ENCODE results near the gene HSDL2.
"Not testable (repeated sequence)": the region's sequence is repeated elsewhere in the genome, so short reads cannot be mapped to it uniquely, and the experiment has no call there.

The HSDL2 gene

GRCh38 chr9:112507001-112507680, 127.2 kb downstream of the HSDL2 start:
- no peak overlapping the region for H3K9ac ChIP-seq

DNA sequence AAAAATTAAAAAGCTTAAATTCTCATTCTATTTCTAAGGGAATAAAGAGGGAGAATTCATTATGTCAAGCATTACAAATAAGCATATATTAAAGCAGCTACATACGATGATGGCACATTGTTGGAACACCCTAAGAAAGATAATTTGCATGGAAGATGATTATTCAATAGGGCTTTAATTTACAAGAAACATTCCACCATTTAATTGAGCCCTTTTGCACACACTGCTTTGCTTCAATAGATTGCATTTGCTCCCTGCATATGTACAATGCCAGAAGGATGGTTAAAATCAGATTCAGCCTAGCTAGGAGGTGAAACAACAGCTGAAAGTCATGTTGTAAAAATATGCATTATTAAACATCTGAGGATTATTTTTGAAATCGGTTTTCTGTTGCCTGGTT, 128.5 kb downstream of the HSDL2 start:
- Histone ChIP-seq H3K9me3 (ENCODE audit: control insufficient read depth, low read length) (no peaks in the 10 kb centered on the region), H3K27ac (no peak overlapping the region), H3K79me2 (no peaks in the 10 kb centered on the region), H3K36me3 (ENCODE audit: control insufficient read depth, insufficient read depth, low read length) (no peaks in the 10 kb centered on the region), H3K4me2 (ENCODE audit: low read length) (no peak overlapping the region), H2AFZ (no peak overlapping the region), H3K4me3 (ENCODE audit: low read depth, low read length) (no peak overlapping the region), H3K9ac (no peak overlapping the region), H3K4me1 (no peaks in the 10 kb centered on the region), H3K27me3 (ENCODE audit: control insufficient read depth, insufficient read depth, low read length) (no peaks in the 10 kb centered on the region)
- TF ChIP-seq, protein P1, sequence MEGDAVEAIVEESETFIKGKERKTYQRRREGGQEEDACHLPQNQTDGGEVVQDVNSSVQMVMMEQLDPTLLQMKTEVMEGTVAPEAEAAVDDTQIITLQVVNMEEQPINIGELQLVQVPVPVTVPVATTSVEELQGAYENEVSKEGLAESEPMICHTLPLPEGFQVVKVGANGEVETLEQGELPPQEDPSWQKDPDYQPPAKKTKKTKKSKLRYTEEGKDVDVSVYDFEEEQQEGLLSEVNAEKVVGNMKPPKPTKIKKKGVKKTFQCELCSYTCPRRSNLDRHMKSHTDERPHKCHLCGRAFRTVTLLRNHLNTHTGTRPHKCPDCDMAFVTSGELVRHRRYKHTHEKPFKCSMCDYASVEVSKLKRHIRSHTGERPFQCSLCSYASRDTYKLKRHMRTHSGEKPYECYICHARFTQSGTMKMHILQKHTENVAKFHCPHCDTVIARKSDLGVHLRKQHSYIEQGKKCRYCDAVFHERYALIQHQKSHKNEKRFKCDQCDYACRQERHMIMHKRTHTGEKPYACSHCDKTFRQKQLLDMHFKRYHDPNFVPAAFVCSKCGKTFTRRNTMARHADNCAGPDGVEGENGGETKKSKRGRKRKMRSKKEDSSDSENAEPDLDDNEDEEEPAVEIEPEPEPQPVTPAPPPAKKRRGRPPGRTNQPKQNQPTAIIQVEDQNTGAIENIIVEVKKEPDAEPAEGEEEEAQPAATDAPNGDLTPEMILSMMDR (IDR thresholded peaks at IDR 0.05): no peak

More at GRCh38 chr9:112507001-112507680, 127.2 kb downstream of the HSDL2 start:
- Histone ChIP-seq H3K4me1 (no peaks in the 10 kb centered on the region), H3K79me2 (no peaks in the 10 kb centered on the region), H3K36me3 (ENCODE audit: control insufficient read depth, insufficient read depth, low read length) (no peaks in the 10 kb centered on the region), H3K27me3 (ENCODE audit: control insufficient read depth, insufficient read depth, low read length) (no peaks in the 10 kb centered on the region), H3K4me2 (ENCODE audit: low read length) (no peak overlapping the region), H2AFZ (no peak overlapping the region), H3K27ac (no peak overlapping the region), H3K4me3 (ENCODE audit: low read depth, low read length) (no peak overlapping the region), H3K9me3 (ENCODE audit: control insufficient read depth, low read length) (no peaks in the 10 kb centered on the region)
- TF ChIP-seq, protein P1 (IDR thresholded peaks at IDR 0.05): no peak

GRCh38 chr9:112512377-112512776, 132.5 kb downstream of the HSDL2 start:
- H3K4me1 ChIP-seq; H3K4me2 ChIP-seq (ENCODE audit: low read length); H3K79me2 ChIP-seq; H3K4me3 ChIP-seq (ENCODE audit: low read depth, low read length); H3K36me3 ChIP-seq (ENCODE audit: control insufficient read depth, insufficient read depth, low read length); H3K27me3 ChIP-seq (ENCODE audit: control insufficient read depth, insufficient read depth, low read length); H3K9me3 ChIP-seq (ENCODE audit: control insufficient read depth, low read length); H3K9ac ChIP-seq; H3K27ac ChIP-seq; H2AFZ ChIP-seq: not testable (repeated sequence)

DNA sequence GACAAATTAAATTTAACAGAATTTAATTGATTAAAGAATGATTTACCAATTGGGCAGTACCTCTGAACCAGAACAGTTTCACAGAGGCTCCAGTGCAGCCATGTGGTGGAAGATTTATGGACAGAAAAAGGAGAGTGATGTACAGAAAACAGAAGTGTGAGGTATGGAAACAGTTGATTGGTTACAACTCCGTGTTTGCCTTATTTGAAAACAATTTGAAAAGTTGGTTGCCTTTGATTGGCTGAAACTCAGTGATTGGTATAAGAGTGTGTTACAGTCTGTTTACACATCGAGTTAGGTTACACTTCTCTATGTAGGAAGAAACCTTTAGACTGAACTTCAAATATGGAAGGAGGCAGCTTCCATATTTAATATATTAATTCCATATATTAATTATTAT, 136.9 kb downstream of the HSDL2 start:
- Histone ChIP-seq H3K27me3 (ENCODE audit: control insufficient read depth, insufficient read depth, low read length) (no peaks in the 10 kb centered on the region), H3K27ac (no peak overlapping the region), H3K4me1 (no peaks in the 10 kb centered on the region), H3K4me3 (ENCODE audit: low read depth, low read length) (no peak overlapping the region), H2AFZ (no peak overlapping the region), H3K4me2 (ENCODE audit: low read length) (no peak overlapping the region), H3K36me3 (ENCODE audit: control insufficient read depth, insufficient read depth, low read length) (no peaks in the 10 kb centered on the region), H3K9ac (no peak overlapping the region), H3K79me2 (no peaks in the 10 kb centered on the region), H3K9me3 (ENCODE audit: control insufficient read depth, low read length) (no peaks in the 10 kb centered on the region)
- TF ChIP-seq, protein P1 (IDR thresholded peaks at IDR 0.05): no peak

DNA sequence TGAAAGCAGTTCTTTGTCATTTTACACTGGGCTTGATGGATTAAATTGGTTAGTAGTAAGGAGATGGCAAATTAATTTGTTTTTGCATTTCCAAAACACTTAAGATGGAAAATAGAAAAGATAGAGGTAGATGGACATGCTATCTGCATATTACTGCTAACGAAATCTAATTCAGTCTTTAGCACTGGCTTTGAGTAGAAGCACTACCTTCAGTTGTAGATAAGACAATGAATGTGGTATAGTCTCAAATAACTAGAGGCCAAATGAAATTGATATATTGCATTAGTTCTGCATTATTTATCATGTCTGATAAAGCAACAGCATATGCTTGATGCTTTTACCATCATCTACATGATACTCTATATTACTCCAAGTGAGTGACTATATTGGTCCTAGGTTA, 140.2 kb downstream of the HSDL2 start:
- no peaks in the 10 kb centered on the region for H3K36me3 ChIP-seq (ENCODE audit: control insufficient read depth, insufficient read depth, low read length)
- no peak overlapping the region for H3K27ac ChIP-seq
- no peak overlapping the region for H3K4me2 ChIP-seq (ENCODE audit: low read length)
- no peaks in the 10 kb centered on the region for H3K79me2 ChIP-seq
- H3K27me3 ChIP-seq (ENCODE audit: control insufficient read depth, insufficient read depth, low read length): no peaks in the 10 kb centered on the region
- TF ChIP-seq, protein P1 (IDR thresholded peaks at IDR 0.05): no peak
- H3K4me1 ChIP-seq: peaks cover 4% of the 10 kb centered on the region
- H3K4me3 ChIP-seq (ENCODE audit: low read depth, low read length): no peak overlapping the region
- H2AFZ ChIP-seq: no peak overlapping the region
- no peaks in the 10 kb centered on the region for H3K9me3 ChIP-seq (ENCODE audit: control insufficient read depth, low read length)
- no peak overlapping the region for H3K9ac ChIP-seq
